ENCODE results near the gene ABHD18.
"Not testable (repeated sequence)": the region's sequence is repeated elsewhere in the genome, so short reads cannot be mapped to it uniquely, and the experiment has no call there.

Gene ABHD18

GRCh38 chr4:127965062-127965802 is at the start of gene ABHD18, which contains the start of gene MFSD8:
Gene ABHD18, plus strand, starts transcription at chr4:127965406. Its CDS starts 17,550 bp downstream, at chr4:127982956.
Gene MFSD8, minus strand, starts transcription at chr4:127965173. Its CDS starts 40 bp downstream, at chr4:127965133.
- peak within 1 kb of the TSS; percentile 97 for H3K4me3 ChIP-seq (ENCODE audit: low read depth, low read length)

GRCh38 chr4:127916512-127916911 is 48.7 kb upstream of the ABHD18 start:
- H3K4me3 ChIP-seq (ENCODE audit: low read depth, low read length), result no peak overlapping the region

GRCh38 chr4:127917151-127917550 is 48.1 kb upstream of the ABHD18 start:
- no peak overlapping the region for H3K4me3 ChIP-seq (ENCODE audit: low read depth, low read length)

GRCh38 chr4:127920521-127920920 is 44.7 kb upstream of the ABHD18 start:
- H3K4me3 ChIP-seq (ENCODE audit: low read depth, low read length), result no peak overlapping the region

GRCh38 chr4:127922226-127922625 is 43.0 kb upstream of the ABHD18 start:
- H3K4me3 ChIP-seq (ENCODE audit: low read depth, low read length), result no peak overlapping the region

- not testable (repeated sequence) for H3K4me3 ChIP-seq (ENCODE audit: low read depth, low read length)
Observed at GRCh38 chr4:127925720-127926119, 39.5 kb upstream of the ABHD18 start.

GRCh38 chr4:127930175-127930574 is 35.0 kb upstream of the ABHD18 start:
- no peak overlapping the region for H3K4me3 ChIP-seq (ENCODE audit: low read depth, low read length)

- not testable (repeated sequence) for H3K4me3 ChIP-seq (ENCODE audit: low read depth, low read length)
Observed at GRCh38 chr4:127931836-127932235, 33.4 kb upstream of the ABHD18 start.

- no peak overlapping the region for H3K4me3 ChIP-seq (ENCODE audit: low read depth, low read length)
Observed at GRCh38 chr4:127936974-127937373, 28.2 kb upstream of the ABHD18 start.

- no peak overlapping the region for H3K4me3 ChIP-seq (ENCODE audit: low read depth, low read length)
Observed at GRCh38 chr4:127957105-127957504, 8.1 kb upstream of the ABHD18 start.

- no peak overlapping the region for H3K4me3 ChIP-seq (ENCODE audit: low read depth, low read length)
Observed at GRCh38 chr4:127959794-127960193, 5.4 kb upstream of the ABHD18 start.

- H3K4me3 ChIP-seq (ENCODE audit: low read depth, low read length), result not testable (repeated sequence)
Observed at GRCh38 chr4:127963633-127964398, 1.4 kb upstream of the ABHD18 start.

- peak overlapping the region; percentile 97 for H3K4me3 ChIP-seq (ENCODE audit: low read depth, low read length)
Observed at GRCh38 chr4:127964426-127965061, 662 bp upstream of the ABHD18 start.

- H3K4me3 ChIP-seq (ENCODE audit: low read depth, low read length), result peak overlapping the region; percentile 97
Observed at GRCh38 chr4:127965803-127966175, 583 bp downstream of the ABHD18 start.

- H3K4me3 ChIP-seq (ENCODE audit: low read depth, low read length), result no peak overlapping the region
Observed at GRCh38 chr4:127967141-127967775, 2.1 kb downstream of the ABHD18 start.

- H3K4me3 ChIP-seq (ENCODE audit: low read depth, low read length), result no peak overlapping the region
Observed at GRCh38 chr4:127968586-127968985, 3.4 kb downstream of the ABHD18 start.

- not testable (repeated sequence) for H3K4me3 ChIP-seq (ENCODE audit: low read depth, low read length)
Observed at GRCh38 chr4:127970925-127971324, 5.7 kb downstream of the ABHD18 start.

- no peak overlapping the region for H3K4me3 ChIP-seq (ENCODE audit: low read depth, low read length)
Observed at GRCh38 chr4:127975121-127975770, 10.0 kb downstream of the ABHD18 start.

GRCh38 chr4:127978930-127979329 is 13.7 kb downstream of the ABHD18 start:
- no peak overlapping the region for H3K4me3 ChIP-seq (ENCODE audit: low read depth, low read length)

- no peak overlapping the region for H3K4me3 ChIP-seq (ENCODE audit: low read depth, low read length)
Observed at GRCh38 chr4:127982445-127982844, 17.2 kb downstream of the ABHD18 start.

GRCh38 chr4:127985989-127986388 is 20.8 kb downstream of the ABHD18 start:
- H3K4me3 ChIP-seq (ENCODE audit: low read depth, low read length), result no peak overlapping the region
